ENCODE results near the gene LAG3.

LAG3 gene

GRCh38 chr12:6824901-6825381 is 52.6 kb downstream of the LAG3 start:
- no peak for DNase-seq

- peak; percentile 11 for DNase-seq
These were observed 53.2 kb downstream of the LAG3 start for GRCh38 chr12:6825398-6826124.

DNA sequence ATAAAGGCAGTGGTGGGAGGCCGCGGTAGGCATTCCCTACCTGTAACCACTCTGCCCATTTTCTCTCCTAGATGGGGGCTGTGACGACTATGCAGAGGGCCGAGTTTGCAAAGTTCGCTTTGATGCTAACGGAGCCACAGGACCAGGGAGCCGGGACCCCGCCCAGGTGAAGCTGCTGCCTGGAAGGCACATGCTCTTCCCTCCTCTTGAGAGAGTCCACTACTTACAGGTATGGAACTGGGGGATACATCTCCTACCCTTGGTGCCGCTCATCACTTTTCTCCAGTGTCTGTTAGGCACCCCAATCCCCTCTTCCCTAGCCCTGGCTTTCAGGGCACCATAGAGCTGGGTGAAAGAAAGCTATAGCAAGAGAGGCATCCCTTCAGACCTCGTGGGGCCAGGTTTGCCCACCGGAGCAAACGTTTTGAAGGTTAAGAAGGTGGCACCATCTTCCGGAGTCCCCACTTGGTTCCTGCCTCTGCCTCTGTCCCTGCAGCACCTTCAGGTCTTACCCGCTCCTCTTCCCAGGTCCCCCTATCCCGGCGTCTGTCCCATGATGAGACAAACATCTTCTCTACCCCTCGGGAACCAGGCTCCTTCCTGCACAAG is 53.9 kb downstream of the LAG3 start:
- no peak for DNase-seq

DNA sequence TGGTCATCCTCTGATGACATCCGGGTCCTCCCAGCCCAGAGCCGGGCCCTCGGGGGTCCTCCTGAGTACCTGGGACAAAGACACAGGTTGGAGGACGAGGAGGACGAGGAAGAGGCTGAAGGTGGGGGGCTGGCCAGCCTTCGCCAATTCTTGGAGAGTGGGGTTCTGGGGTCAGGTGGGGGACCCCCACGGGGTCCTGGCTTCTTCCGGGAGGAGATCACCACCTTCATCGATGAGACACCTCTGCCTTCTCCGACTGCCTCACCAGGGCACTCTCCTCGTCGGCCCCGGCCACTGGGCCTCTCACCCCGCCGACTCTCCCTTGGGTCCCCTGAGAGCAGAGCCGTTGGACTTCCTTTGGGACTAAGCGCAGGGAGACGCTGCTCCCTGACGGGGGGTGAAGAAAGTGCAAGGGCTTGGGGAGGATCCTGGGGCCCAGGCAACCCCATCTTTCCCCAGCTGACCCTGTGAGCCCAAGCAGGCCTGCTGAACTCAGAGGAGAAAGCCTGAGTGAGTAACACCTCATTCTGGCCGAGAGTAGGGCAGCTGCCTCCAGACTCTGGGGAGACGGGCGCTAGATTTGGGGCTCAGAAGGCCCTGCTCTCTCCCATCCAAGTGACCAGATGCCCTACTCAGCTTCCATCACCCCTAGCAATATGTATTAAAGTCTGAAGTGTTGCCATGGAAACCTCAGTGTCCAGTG is 54.6 kb downstream of the LAG3 start:
- no peak for DNase-seq

- no peak for DNase-seq
These were observed 55.2 kb downstream of the LAG3 start for GRCh38 chr12:6827437-6827911.
